Endothelial cell of umbilical vein (primary cell): ENCODE data around the gene MERTK. TPM values are rescaled to one million over a fixed set of nuclear protein-coding genes. Genes with fewer than 3 reads are reported as not detected.
A peak's percentile ranks its signal among the peaks of the same experiment; 100 is the strongest.

ENCODE experiments used
- BruUV-seq: library from RNA; stranded (reverse); fragments of 400-500 nt; replicated peaks from 2 replicates; lab custom pipeline; 2021; lab: Mats Ljungman, UMichigan
- CTCF ChIA-PET: fragments of 300-600, 350-600 bp; sonication (Branson Sonifier 250); formaldehyde crosslinking; loops from one replicate; lab custom pipeline; 2021; ENCODE audit warnings: antibody characterized with exemption, inconsistent platforms; lab: Charles Lee
- POLR2A ChIA-PET: fragments of 300-600, 350-600 bp; sonication (Branson Sonifier 250); formaldehyde crosslinking; loops from one replicate; lab custom pipeline; 2021; ENCODE audit warnings: antibody characterized with exemption, inconsistent platforms; lab: Charles Lee
- DNase-seq: peaks from one replicate; pipeline ENCODE4 v3.0.0-alpha.2; 2011; ENCODE audit warnings: low read depth, low spot score
- FAIRE-seq: peaks from 2 replicates; lab custom pipeline; 2011; peaks lifted over from hg19 to GRCh38; lab: Jason Lieb, UNC
- H2AFZ ChIP-seq: 2 replicates; pipeline ENCODE4 v1.6.0; 2012; ENCODE audit warnings: low read depth, low read length, control low read depth, inconsistent platforms
- H3K27ac ChIP-seq: 2 replicates; pipeline ENCODE4 v1.5.1; 2011; ENCODE audit warnings: low read depth, mild to moderate bottlenecking, control low read depth, low read length, moderate library complexity; ENCODE audit not compliant: insufficient read depth
- H3K27me3 ChIP-seq, 2 experiments: 2 replicates each; pipeline versions ENCODE4 v1.6.0 to v1.6.1; 2011; ENCODE audit warnings: low read length in 2 of 2, mixed read lengths in 1 of 2; ENCODE audit not compliant: control insufficient read depth in 2 of 2, insufficient read depth in 2 of 2
- H3K36me3 ChIP-seq, 2 experiments: 2 replicates in 1 of 2; 3 replicates in 1 of 2; pipeline ENCODE4 v1.5.1; 2011; ENCODE audit warnings: low read length in 2 of 2, mild to moderate bottlenecking in 1 of 2, moderate library complexity in 1 of 2; ENCODE audit not compliant: control insufficient read depth in 2 of 2, insufficient read depth in 2 of 2; ENCODE audit errors: extremely low read depth in 1 of 2
- H3K4me1 ChIP-seq: 3 replicates; pipeline ENCODE4 v1.5.1; 2011; ENCODE audit warnings: mild to moderate bottlenecking, low read length; ENCODE audit not compliant: control insufficient read depth, insufficient read depth; ENCODE audit errors: extremely low read depth
- H3K4me2 ChIP-seq: 2 replicates; pipeline ENCODE4 v1.6.1; 2011; ENCODE audit warnings: low read length, control low read depth, mixed read lengths; ENCODE audit not compliant: insufficient read depth
- H3K4me3 ChIP-seq, 3 experiments: fragments of 200-600 bp in 1 of 3; sonication (generic), shearing (Covaris generic) in 1 of 3; replicated peaks in 1 of 3; 2 replicates each; pipeline ENCODE4 v1.5.1; 2011 to 2016; ENCODE audit warnings: control low read depth in 3 of 3, low read length in 3 of 3, mild to moderate bottlenecking in 2 of 3, inconsistent platforms in 1 of 3, low read depth in 1 of 3, moderate library complexity in 1 of 3; ENCODE audit not compliant: insufficient read depth in 1 of 3
- H3K79me2 ChIP-seq: 2 replicates; pipeline ENCODE4 v1.6.0; 2012; ENCODE audit warnings: low read length, inconsistent platforms; ENCODE audit not compliant: control insufficient read depth, insufficient read depth
- H3K9ac ChIP-seq: replicated peaks from 2 replicates; pipeline ENCODE3; 2011; ENCODE audit warnings: low read length, control low read depth; ENCODE audit not compliant: insufficient read depth; ENCODE audit errors: extremely low read depth
- H3K9me1 ChIP-seq: replicated peaks from 3 replicates; pipeline ENCODE4 v1.6.0; 2011; ENCODE audit warnings: mild to moderate bottlenecking, low read length; ENCODE audit not compliant: control insufficient read depth, insufficient read depth; ENCODE audit errors: extremely low read depth
- H3K9me3 ChIP-seq: replicated peaks from 2 replicates; pipeline ENCODE4 v1.5.1; 2012; ENCODE audit warnings: low read length, inconsistent platforms; ENCODE audit not compliant: control insufficient read depth, insufficient read depth
- H4K20me1 ChIP-seq: replicated peaks from 2 replicates; pipeline ENCODE3; 2011; ENCODE audit warnings: mild to moderate bottlenecking, low read length; ENCODE audit not compliant: control insufficient read depth, insufficient read depth; ENCODE audit errors: extremely low read depth
- EZH2 ChIP-seq: IDR thresholded peaks from 2 replicates; pipeline ENCODE4 v1.6.1; 2012; ENCODE audit warnings: borderline replicate concordance, low read depth, mild to moderate bottlenecking, moderate library complexity, low read length, inconsistent platforms; ENCODE audit not compliant: severe bottlenecking
- FOS ChIP-seq: IDR thresholded peaks from 2 replicates; pipeline ENCODE4 v1.6.1; 2011; ENCODE audit warnings: mild to moderate bottlenecking, low read length, moderate library complexity, borderline replicate concordance; ENCODE audit not compliant: insufficient read depth
- GATA2 ChIP-seq: IDR thresholded peaks from 2 replicates; pipeline ENCODE4 v1.7.0; 2011; ENCODE audit warnings: low read depth, mild to moderate bottlenecking, moderate library complexity, mixed read lengths, low read length; ENCODE audit not compliant: insufficient read length, insufficient read depth
- JUN ChIP-seq: IDR thresholded peaks from 2 replicates; pipeline ENCODE4 v1.6.1; 2011; ENCODE audit warnings: borderline replicate concordance, low read depth; ENCODE audit not compliant: insufficient read length, insufficient read depth
- MYC ChIP-seq: IDR thresholded peaks from one replicate; pipeline ENCODE4 v1.6.1; 2011; ENCODE audit warnings: mild to moderate bottlenecking, low read depth, low read length
- POLR2A ChIP-seq: IDR thresholded peaks from 2 replicates; pipeline ENCODE4 v1.6.1; 2012; ENCODE audit warnings: low read depth, mild to moderate bottlenecking, control low read depth, low read length
- POLR2AphosphoS5 ChIP-seq: IDR thresholded peaks from 2 replicates; pipeline ENCODE4 v1.6.1; 2012; ENCODE audit warnings: low read depth, mild to moderate bottlenecking, control low read depth, low read length, moderate library complexity; ENCODE audit not compliant: insufficient read depth
- dilution Hi-C: fragments of 300-500 bp; cut with MboI; formaldehyde crosslinking; loops from one replicate; pipeline ENCODE4 v1.15.0; 2019; ENCODE audit warnings: low sequenced_read_pairs; ENCODE audit not compliant: extremely low pct_ligation_motif_present
- intact Hi-C: fragments of 100-400 bp; cut with micrococcal nuclease; formaldehyde crosslinking; loops from one replicate; pipeline ENCODE4 v1.10.0; 2022
- polyA plus RNA-seq, 4 experiments: library from polyadenylated mRNA; depleted of rRNA in 3 of 4; stranded (reverse) in 3 of 4; unstranded in 1 of 4; fragments of >200 nt; gene quantifications; 2 replicates each; pipeline versions ENCODE4 v1.2.1 to v1.2.3, GENCODE V29; 2011 to 2012; ENCODE audit warnings: missing spikeins in 1 of 4
- total RNA-seq: library from RNA; stranded (reverse); gene quantifications from 2 replicates; pipeline ENCODE4 v1.2.3, GENCODE V29; 2021
- TF ChIP-seq, protein P1 (sequence below): IDR thresholded peaks from 2 replicates; pipeline ENCODE4 v1.6.1; 2011; ENCODE audit not compliant: insufficient read depth, insufficient read length
- TF ChIP-seq, protein P2 (sequence below), 2 donors: IDR thresholded peaks; 1 replicate in 1 of 2; 2 replicates in 1 of 2; pipeline ENCODE4 v1.5.1; 2011; ENCODE audit warnings: low read length in 2 of 2, mild to moderate bottlenecking in 2 of 2, moderate library complexity in 2 of 2, control low read depth in 1 of 2, inconsistent platforms in 1 of 2, low read depth in 1 of 2; ENCODE audit not compliant: insufficient read depth in 1 of 2; ENCODE audit errors: extremely low read depth in 1 of 2

The MERTK gene
- total and polyA plus RNA-seq, 2 donors (not counting 3 experiments of a cell fraction or from before 2014, with no cell fraction given), result 37.3 to 39.6 TPM

DNA sequence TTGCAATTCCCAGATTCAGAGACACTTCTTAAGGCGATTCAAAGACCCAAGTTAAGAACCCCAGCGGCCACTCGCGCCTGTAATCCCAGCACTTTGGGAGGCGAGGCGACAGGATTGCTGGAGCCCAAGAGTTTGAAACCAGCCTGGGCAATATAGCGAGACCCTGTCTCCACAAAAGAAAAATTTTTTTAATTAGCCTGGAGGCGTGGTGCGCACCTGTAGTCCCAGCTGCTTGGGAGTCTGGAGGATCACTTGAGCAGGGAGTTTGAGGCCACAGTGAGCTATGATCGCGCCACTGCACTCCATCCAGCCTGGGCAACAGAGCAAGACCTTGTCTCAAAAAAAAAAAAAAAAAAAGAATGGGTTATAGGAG lies 13.8 kb upstream of the MERTK start:
- TF ChIP-seq GATA2 (no peak), POLR2A (no peak), POLR2AphosphoS5 (no peak), FOS (no peak), EZH2 (no peak), JUN (no peak), MYC (no peak)
- TF ChIP-seq, protein P1, sequence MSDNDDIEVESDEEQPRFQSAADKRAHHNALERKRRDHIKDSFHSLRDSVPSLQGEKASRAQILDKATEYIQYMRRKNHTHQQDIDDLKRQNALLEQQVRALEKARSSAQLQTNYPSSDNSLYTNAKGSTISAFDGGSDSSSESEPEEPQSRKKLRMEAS, result no peak
- TF ChIP-seq, protein P2, sequence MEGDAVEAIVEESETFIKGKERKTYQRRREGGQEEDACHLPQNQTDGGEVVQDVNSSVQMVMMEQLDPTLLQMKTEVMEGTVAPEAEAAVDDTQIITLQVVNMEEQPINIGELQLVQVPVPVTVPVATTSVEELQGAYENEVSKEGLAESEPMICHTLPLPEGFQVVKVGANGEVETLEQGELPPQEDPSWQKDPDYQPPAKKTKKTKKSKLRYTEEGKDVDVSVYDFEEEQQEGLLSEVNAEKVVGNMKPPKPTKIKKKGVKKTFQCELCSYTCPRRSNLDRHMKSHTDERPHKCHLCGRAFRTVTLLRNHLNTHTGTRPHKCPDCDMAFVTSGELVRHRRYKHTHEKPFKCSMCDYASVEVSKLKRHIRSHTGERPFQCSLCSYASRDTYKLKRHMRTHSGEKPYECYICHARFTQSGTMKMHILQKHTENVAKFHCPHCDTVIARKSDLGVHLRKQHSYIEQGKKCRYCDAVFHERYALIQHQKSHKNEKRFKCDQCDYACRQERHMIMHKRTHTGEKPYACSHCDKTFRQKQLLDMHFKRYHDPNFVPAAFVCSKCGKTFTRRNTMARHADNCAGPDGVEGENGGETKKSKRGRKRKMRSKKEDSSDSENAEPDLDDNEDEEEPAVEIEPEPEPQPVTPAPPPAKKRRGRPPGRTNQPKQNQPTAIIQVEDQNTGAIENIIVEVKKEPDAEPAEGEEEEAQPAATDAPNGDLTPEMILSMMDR (IDR thresholded peaks at IDR 0.05; ENCODE audit: extremely low read depth in 1 of 2, insufficient read depth in 1 of 2, low read depth in 1 of 2, low read length in 2 of 2), result no peak
- H3K9me1 ChIP-seq, result no peaks in the 10 kb centered on the region
- BruUV-seq, result no TSS peak
- dilution Hi-C loops (no loop called here), intact Hi-C loops (loop anchor here (10.0 kb wide), 1 partner anchor 450 kb away; no protein-coding TSS in a partner anchor)
- ChIA-PET POLR2A (no interaction called here), CTCF (interaction anchor here (1.1 kb wide), 1 partner anchor 237 kb away, joined by 4 read pairs; no protein-coding TSS in a partner anchor)
- no peaks in the 10 kb centered on the region for H3K9me3 ChIP-seq
- peaks cover 24% of the 10 kb centered on the region for H3K79me2 ChIP-seq
- peaks cover 7% of the 10 kb centered on the region for H3K4me1 ChIP-seq
- H3K36me3 ChIP-seq, result no peaks in the 10 kb centered on the region
- peak overlapping the region; percentile 90 to 97 (median 96) for H3K4me3 ChIP-seq
- H2AFZ ChIP-seq, result peak overlapping the region; percentile 99
- peak overlapping the region; percentile 66 for H3K27ac ChIP-seq
- H4K20me1 ChIP-seq, result no peaks in the 10 kb centered on the region
- H3K27me3 ChIP-seq, result no peaks in the 10 kb centered on the region
- FAIRE-seq (no peak), DNase-seq (no peak)
- H3K9ac ChIP-seq, result peak overlapping the region; percentile 95
- H3K4me2 ChIP-seq, result peak overlapping the region; percentile 96
